Activated T-helper 1 cell treated with Interleukin-2 at 50 U/mL for 16 hours (primary cell): ENCODE data around the gene FLRT1.

Experiments
- DNase-seq: peaks from one replicate; pipeline ENCODE4 v3.0.0-alpha.2; 2020; ENCODE audit warnings: low read depth

The FLRT1 gene

GRCh38 chr11:64035576-64035975 lies at the start of gene FLRT1:
FLRT1 (plus strand) TSS chr11:64035931; CDS start chr11:64116268, 80,337 bp downstream.
- DNase-seq, result no peak

- peak; percentile 77 for DNase-seq
Measured at GRCh38 chr11:63986156-63986931, 49.4 kb upstream of the FLRT1 start, which contains the start of gene OTUB1. OTUB1 (plus strand) TSS chr11:63986438; CDS start chr11:63986457, 19 bp downstream.

- DNase-seq, result no peak
Measured at GRCh38 chr11:63986932-63987513, 48.7 kb upstream of the FLRT1 start.

- DNase-seq, result no peak
Measured at GRCh38 chr11:63991558-63991957, 44.2 kb upstream of the FLRT1 start.

- DNase-seq, result no peak
Measured at GRCh38 chr11:63993100-63993499, 42.6 kb upstream of the FLRT1 start.

GRCh38 chr11:63993993-63994392 lies 41.7 kb upstream of the FLRT1 start:
- DNase-seq, result no peak

GRCh38 chr11:63996512-63996911 lies 39.2 kb upstream of the FLRT1 start:
- no peak for DNase-seq

- DNase-seq, result no peak
Measured at GRCh38 chr11:63997104-63997700, 38.5 kb upstream of the FLRT1 start.

- no peak for DNase-seq
Measured at GRCh38 chr11:63997801-63998337, 37.9 kb upstream of the FLRT1 start.

- no peak for DNase-seq
Measured at GRCh38 chr11:63998558-63999348, 37.0 kb upstream of the FLRT1 start.

- DNase-seq, result peak; percentile 48
Measured at GRCh38 chr11:63999349-64000025, 36.2 kb upstream of the FLRT1 start.

- DNase-seq, result peak; percentile 67
Measured at GRCh38 chr11:64000026-64000739, 35.5 kb upstream of the FLRT1 start.

- DNase-seq, result no peak
Measured at GRCh38 chr11:64000740-64001483, 34.8 kb upstream of the FLRT1 start.

- no peak for DNase-seq
Measured at GRCh38 chr11:64001484-64002420, 34.0 kb upstream of the FLRT1 start.

GRCh38 chr11:64003807-64004589 lies 31.7 kb upstream of the FLRT1 start:
- no peak for DNase-seq

- no peak for DNase-seq
Measured at GRCh38 chr11:64004590-64004984, 31.1 kb upstream of the FLRT1 start.

GRCh38 chr11:64005691-64006090 lies 30.0 kb upstream of the FLRT1 start:
- no peak for DNase-seq

GRCh38 chr11:64006398-64006797 lies 29.3 kb upstream of the FLRT1 start:
- no peak for DNase-seq
